HG03354 (cell line): ENCODE measurements around the gene INAVA.

Experiments
- ATAC-seq: cut with Tn5 transposase; IDR thresholded peaks from one replicate; pipeline ENCODE4 v1.9.1; 2021; ENCODE audit warnings: mild to moderate bottlenecking; ENCODE audit not compliant: unreplicated experiment, poor library complexity, severe bottlenecking

INAVA gene

GRCh38 chr1:200873671-200874397, 20.9 kb upstream of the INAVA start:
- no peak for ATAC-seq

- ATAC-seq, result no peak
Measured at GRCh38 chr1:200874694-200875093, 20.0 kb upstream of the INAVA start.

GRCh38 chr1:200875416-200875815, 19.3 kb upstream of the INAVA start:
- ATAC-seq, result no peak

- ATAC-seq, result no peak
Measured at GRCh38 chr1:200877010-200877409, 17.7 kb upstream of the INAVA start.

GRCh38 chr1:200877839-200878551, 16.7 kb upstream of the INAVA start:
- ATAC-seq, result peak; percentile 56

GRCh38 chr1:200880212-200880611, 14.5 kb upstream of the INAVA start:
- ATAC-seq, result peak; percentile 79

GRCh38 chr1:200883118-200883517, 11.6 kb upstream of the INAVA start:
- no peak for ATAC-seq

- no peak for ATAC-seq
Measured at GRCh38 chr1:200885623-200886402, 8.9 kb upstream of the INAVA start.

DNA sequence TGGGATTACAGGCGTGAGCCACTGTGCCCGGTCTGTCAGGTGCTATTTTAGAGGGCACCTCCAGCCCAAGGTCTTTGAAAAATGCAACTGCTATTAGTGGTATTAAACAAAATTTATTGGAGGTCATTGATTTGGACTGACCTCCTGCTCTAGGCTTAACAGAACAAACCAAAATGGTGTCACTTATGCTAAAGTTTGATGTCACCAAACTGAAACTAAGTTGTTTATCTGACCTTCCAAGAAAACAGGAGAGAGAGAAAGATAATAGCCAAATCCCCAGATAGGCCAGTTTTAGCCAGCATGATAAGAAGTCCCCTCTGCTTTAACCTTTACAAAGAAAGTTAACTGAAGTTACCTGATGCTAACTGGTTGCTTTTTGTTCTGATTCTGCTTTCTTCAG, 8.1 kb upstream of the INAVA start:
- ATAC-seq, result no peak

DNA sequence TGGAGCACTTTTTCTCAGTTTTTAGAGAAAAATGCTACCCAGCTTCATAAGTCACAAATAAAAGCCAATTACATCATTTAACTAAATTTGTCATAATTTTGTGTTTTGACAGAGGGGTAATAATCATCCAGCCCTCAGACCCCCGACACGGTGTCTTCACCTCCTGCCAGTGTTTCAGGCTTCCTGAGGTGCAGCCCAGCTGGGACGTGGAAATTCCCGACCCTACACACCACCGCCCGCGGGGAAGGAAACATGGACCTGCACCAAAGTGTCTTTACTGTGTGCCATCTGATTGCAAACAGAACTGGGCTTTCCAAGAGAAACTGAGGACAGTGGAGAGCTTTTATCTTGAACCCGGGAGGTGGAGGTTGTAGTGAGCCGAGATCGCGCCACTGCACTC, 7.7 kb upstream of the INAVA start:
- ATAC-seq, result no peak

DNA sequence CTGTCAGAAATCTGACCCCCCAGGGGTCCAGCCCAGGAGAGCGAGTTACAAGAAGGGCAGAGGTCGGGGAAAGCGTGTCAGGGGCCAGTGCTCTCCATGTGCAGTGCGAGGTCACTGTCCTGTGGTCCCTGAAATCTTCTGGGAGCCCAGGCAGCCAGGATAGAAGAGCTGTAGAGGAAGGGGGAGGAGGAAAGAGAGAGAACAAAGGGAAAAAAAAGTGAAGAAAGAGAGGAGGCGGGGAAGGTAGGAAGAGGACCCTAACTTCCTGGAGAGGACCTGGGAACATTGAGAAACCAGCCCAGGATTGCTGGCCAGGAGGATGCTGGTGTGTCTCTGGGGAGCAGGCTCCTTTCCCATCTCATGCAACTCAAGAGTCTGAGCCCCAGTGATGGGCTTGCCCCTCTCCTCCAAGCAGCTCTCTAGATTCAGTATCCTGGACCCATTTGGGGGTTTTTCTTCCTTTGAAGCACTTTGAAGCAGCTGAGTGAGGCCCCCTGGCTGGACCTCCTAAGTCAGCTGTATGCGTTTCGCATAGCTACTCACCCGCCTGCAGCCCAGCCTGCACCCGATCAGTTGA, 6.8 kb upstream of the INAVA start:
- no peak for ATAC-seq

DNA sequence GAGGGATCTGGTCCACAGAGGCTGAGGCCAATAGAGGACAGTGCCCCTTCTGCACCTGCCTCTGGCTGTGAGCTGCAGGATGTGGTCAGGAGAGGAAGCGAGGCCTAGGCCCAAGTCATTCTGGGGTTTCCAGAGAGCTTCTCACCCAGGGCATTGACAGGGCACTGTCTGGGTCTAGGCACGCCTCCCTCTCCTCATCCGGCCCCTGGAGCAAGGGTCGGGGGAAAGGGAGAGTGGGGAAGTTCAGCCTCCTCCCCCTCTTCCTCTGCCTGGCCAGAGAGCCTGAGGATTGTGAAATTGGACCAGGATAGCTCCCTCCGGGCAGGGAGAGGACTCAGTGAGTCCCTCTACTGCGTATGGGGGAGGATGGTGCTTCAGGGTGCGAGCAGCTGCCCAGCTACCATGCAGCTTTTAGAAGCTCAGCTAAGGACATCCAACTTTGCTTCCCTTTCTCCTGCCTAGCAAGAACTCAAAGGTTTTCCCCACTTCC, 6.3 kb upstream of the INAVA start:
- ATAC-seq, result peak; percentile 91

DNA sequence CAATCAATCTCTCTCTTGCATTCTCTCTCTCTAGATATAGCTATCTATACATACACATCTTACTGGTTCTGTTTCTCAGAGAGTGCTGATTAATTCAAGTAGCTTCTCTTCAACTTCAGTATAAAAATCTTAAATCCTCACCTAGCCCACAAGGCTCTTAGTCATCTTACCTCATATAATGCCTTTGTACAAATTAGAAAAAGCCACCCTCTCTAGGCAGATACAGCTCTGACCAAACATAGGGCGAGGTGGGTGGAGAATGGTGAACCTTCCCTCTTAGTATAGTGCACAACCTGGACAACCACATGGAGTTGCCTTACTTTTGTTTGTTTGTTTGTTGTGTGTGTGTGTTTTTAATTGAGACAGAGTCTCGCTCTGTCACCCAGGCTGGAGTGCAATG, 5.1 kb upstream of the INAVA start:
- no peak for ATAC-seq

DNA sequence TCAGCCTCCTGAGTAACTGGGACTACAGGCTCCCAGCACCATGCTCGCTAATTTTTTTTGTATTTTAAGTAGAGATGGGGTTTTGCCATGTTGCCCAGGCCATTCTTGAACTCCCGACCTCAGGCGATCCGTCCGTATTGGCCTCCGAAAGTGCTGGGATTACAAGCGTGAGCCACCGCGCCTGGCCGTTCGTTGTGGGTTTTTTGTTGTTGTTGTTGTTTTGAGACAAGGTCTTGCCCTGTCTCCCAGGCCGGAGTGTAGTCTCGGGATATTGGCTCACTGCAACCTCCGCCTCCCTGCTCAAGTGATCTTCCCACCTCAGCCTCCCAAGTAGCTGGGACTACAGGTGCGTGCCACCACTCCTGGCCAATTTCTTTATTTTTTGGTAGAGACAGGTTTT, 4.7 kb upstream of the INAVA start:
- no peak for ATAC-seq

GRCh38 chr1:200890818-200891773, 3.6 kb upstream of the INAVA start:
- peak; percentile 16 for ATAC-seq

- no peak for ATAC-seq
Measured at GRCh38 chr1:200891774-200892157, 2.9 kb upstream of the INAVA start.

GRCh38 chr1:200892546-200892945, 2.2 kb upstream of the INAVA start:
- no peak for ATAC-seq

GRCh38 chr1:200892958-200893357, 1.7 kb upstream of the INAVA start:
- ATAC-seq, result no peak

- ATAC-seq, result no peak
Measured at GRCh38 chr1:200893411-200893901, 1.2 kb upstream of the INAVA start.
